K562 (cell line): ENCODE data around the gene AQP11.

Experiments used
- GATAD2A ChIP-seq: fragments of 450-650 bp; IDR thresholded peaks from 2 replicates; pipeline ENCODE4 v1.6.1; 2017
- HDAC2 ChIP-seq: fragments of 450-650 bp; IDR thresholded peaks from 2 replicates; pipeline ENCODE4 v1.6.1; 2016; ENCODE audit warnings: mild to moderate bottlenecking
- HOXB6 ChIP-seq: fragments of 250-450 bp; sonication (Bioruptor Pico); IDR thresholded peaks from 2 replicates; pipeline ENCODE4 v1.5.1; 2022; ENCODE audit warnings: mild to moderate bottlenecking, borderline replicate concordance
- TEAD4 ChIP-seq, 2 experiments: sonication (generic) in 1 of 2; formaldehyde crosslinking in 1 of 2; IDR thresholded peaks; 2 replicates each; pipeline versions ENCODE4 v1.6.1 to v1.8.0; 2012 to 2022; ENCODE audit warnings: borderline replicate concordance in 1 of 2, inconsistent platforms in 1 of 2, low read length in 1 of 2, mild to moderate bottlenecking in 1 of 2, missing genetic modification reagents in 1 of 2
- ZFPM2 ChIP-seq: fragments of 250-450 bp; sonication (Bioruptor Pico); IDR thresholded peaks from 2 replicates; pipeline ENCODE4 v1.5.1; 2022; ENCODE audit warnings: mild to moderate bottlenecking
- ZNF695 ChIP-seq: fragments of 450-650 bp; formaldehyde crosslinking; IDR thresholded peaks from 2 replicates; pipeline ENCODE4 v1.4.0; 2020; ENCODE audit warnings: mild to moderate bottlenecking, moderate library complexity
- TF ChIP-seq, protein P1 (sequence below), 2 experiments: fragments of 450-650 bp in 1 of 2; IDR thresholded peaks; 2 replicates each; pipeline ENCODE4 v1.6.1; 2011 to 2017; ENCODE audit warnings: low read depth in 2 of 2, antibody characterized with exemption in 1 of 2, borderline replicate concordance in 1 of 2, low read length in 1 of 2, mild to moderate bottlenecking in 1 of 2, mixed read lengths in 1 of 2; ENCODE audit not compliant: control insufficient read depth in 1 of 2
- TF ChIP-seq, protein P2 (sequence below): sonication (generic); formaldehyde crosslinking; IDR thresholded peaks from 2 replicates; pipeline ENCODE4 v1.8.1; 2023; ENCODE audit warnings: mild to moderate bottlenecking, missing genetic modification reagents

- TF ChIP-seq HOXB6, result no peak
- TF ChIP-seq, protein P1, sequence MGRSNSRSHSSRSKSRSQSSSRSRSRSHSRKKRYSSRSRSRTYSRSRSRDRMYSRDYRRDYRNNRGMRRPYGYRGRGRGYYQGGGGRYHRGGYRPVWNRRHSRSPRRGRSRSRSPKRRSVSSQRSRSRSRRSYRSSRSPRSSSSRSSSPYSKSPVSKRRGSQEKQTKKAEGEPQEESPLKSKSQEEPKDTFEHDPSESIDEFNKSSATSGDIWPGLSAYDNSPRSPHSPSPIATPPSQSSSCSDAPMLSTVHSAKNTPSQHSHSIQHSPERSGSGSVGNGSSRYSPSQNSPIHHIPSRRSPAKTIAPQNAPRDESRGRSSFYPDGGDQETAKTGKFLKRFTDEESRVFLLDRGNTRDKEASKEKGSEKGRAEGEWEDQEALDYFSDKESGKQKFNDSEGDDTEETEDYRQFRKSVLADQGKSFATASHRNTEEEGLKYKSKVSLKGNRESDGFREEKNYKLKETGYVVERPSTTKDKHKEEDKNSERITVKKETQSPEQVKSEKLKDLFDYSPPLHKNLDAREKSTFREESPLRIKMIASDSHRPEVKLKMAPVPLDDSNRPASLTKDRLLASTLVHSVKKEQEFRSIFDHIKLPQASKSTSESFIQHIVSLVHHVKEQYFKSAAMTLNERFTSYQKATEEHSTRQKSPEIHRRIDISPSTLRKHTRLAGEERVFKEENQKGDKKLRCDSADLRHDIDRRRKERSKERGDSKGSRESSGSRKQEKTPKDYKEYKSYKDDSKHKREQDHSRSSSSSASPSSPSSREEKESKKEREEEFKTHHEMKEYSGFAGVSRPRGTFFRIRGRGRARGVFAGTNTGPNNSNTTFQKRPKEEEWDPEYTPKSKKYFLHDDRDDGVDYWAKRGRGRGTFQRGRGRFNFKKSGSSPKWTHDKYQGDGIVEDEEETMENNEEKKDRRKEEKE (IDR thresholded peaks at IDR 0.05; ENCODE audit: borderline replicate concordance in 1 of 2, control insufficient read depth in 1 of 2, low read depth in 2 of 2, low read length in 1 of 2), result no peak
- TF ChIP-seq, protein P2, sequence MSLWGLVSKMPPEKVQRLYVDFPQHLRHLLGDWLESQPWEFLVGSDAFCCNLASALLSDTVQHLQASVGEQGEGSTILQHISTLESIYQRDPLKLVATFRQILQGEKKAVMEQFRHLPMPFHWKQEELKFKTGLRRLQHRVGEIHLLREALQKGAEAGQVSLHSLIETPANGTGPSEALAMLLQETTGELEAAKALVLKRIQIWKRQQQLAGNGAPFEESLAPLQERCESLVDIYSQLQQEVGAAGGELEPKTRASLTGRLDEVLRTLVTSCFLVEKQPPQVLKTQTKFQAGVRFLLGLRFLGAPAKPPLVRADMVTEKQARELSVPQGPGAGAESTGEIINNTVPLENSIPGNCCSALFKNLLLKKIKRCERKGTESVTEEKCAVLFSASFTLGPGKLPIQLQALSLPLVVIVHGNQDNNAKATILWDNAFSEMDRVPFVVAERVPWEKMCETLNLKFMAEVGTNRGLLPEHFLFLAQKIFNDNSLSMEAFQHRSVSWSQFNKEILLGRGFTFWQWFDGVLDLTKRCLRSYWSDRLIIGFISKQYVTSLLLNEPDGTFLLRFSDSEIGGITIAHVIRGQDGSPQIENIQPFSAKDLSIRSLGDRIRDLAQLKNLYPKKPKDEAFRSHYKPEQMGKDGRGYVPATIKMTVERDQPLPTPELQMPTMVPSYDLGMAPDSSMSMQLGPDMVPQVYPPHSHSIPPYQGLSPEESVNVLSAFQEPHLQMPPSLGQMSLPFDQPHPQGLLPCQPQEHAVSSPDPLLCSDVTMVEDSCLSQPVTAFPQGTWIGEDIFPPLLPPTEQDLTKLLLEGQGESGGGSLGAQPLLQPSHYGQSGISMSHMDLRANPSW (CRISPR knock-in tag), result no peak
- TF ChIP-seq ZFPM2 (CRISPR knock-in tag), result no peak
- TF ChIP-seq TEAD4 (IDR thresholded peaks at IDR 0.05; ENCODE audit: low read length), result no peak
- TF ChIP-seq TEAD4 (CRISPR knock-in tag; IDR thresholded peaks at IDR 0.05; ENCODE audit: borderline replicate concordance), result no peak
- TF ChIP-seq HDAC2, result no peak
- no peak for TF ChIP-seq GATAD2A
- no peak for TF ChIP-seq ZNF695 (CRISPR knock-in tag)
These were observed 21.4 kb upstream of the AQP11 start for GRCh38 chr11:77568306-77568705.
